ENCODE measurements around the gene GLIS1.
"Not testable (repeated sequence)": the region's sequence is repeated elsewhere in the genome, so short reads cannot be mapped to it uniquely, and the experiment has no call there.

The GLIS1 gene

GRCh38 chr1:53739109-53739681 is at the start of gene GLIS1:
TSS of gene GLIS1 (minus strand) at chr1:53739164. CDS start at chr1:53738064, 1,100 bp downstream.
- in situ Hi-C loops (cut with MboI; ENCODE audit: low sequenced_read_pairs) = no loop called here

GRCh38 chr1:53787655-53788054 is 48.7 kb upstream of the GLIS1 start:
- in situ Hi-C loops (cut with MboI; ENCODE audit: low sequenced_read_pairs) = no loop called here

DNA sequence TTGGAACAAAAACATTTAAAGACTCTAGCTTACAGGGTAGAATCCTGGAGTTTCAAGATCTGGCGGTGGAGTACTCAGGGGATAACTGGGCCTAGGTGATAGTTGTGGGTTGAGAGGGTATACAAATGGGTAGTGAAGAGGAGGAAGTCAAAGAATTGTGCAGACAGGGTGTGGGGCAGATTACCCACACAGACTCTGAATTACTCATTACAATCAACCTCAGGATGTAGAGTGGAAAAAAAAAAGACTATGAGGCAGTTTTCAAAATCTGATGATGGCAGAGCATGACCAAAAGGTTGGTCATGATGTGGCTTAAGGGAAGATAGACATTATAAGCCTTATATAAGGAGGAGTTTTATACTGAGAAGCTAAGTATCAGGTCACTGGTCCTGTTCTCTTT is 44.1 kb upstream of the GLIS1 start:
- in situ Hi-C loops (cut with MboI; ENCODE audit: low sequenced_read_pairs) = no loop called here

- in situ Hi-C loops (cut with MboI; ENCODE audit: low sequenced_read_pairs) = no loop called here
These were observed 42.7 kb upstream of the GLIS1 start for GRCh38 chr1:53781654-53782053.

DNA sequence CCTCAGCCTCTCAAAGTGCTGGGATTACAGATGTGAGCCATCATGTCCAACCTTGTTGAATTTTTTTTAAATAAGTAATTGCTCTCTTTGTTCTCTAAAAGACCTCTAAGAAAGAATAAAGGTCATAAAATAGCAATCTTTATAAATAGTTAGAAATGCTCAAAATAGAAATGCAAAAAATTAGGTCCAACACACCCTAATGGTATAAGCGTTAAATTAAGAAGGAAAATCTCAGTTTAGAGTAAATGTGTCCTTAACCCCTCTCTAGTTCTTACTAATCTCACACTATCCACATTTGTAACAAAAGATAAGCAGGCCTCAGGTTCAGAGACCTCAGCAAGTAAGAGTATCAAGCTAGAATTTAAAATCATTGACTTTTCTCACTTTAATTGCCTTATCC is 38.3 kb upstream of the GLIS1 start:
- in situ Hi-C loops (cut with MboI; ENCODE audit: low sequenced_read_pairs) = no loop called here

DNA sequence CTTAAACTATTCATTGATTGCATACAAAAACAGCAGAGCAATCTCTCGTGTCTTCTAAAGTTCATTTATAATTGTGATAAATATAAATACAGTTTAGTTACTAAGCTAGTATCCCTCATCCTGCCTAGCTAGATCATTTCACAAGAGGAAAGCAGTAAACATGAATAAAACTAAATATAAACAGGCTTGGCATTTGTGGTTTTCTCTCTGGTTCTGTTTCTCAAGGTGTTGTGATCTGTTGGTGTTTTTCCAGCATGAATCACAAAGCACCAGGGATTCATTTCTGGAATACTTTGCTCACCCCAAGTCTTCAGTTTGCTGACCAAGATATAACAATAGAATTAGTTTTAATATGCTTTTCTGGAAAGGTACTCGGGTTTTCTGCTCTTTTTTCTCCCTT is 32.7 kb upstream of the GLIS1 start:
- in situ Hi-C loops (cut with MboI; ENCODE audit: low sequenced_read_pairs) = no loop called here

GRCh38 chr1:53769780-53770179 is 30.8 kb upstream of the GLIS1 start:
- in situ Hi-C loops (cut with MboI; ENCODE audit: low sequenced_read_pairs) = no loop called here

DNA sequence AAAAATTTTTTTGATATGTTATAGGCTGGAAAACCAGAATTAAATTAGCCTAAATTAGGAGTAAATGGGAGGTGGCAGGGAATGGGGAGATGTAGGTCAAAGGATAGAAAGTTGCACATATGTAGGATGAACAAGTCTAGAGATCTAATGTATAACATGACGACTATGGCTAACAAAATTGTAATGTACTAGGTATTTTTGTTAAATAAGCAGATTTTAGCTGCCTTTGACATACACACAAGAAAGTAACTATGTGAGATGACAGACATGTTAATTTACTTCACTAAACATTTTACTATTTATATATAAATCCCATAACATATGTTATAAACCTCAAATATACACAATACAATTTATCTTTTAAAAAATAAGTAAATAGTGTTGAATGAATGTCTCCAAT is 30.2 kb upstream of the GLIS1 start:
- in situ Hi-C loops (cut with MboI; ENCODE audit: low sequenced_read_pairs) = no loop called here

GRCh38 chr1:53766831-53767405 is 28.0 kb upstream of the GLIS1 start:
- in situ Hi-C loops (cut with MboI; ENCODE audit: low sequenced_read_pairs) = no loop called here

DNA sequence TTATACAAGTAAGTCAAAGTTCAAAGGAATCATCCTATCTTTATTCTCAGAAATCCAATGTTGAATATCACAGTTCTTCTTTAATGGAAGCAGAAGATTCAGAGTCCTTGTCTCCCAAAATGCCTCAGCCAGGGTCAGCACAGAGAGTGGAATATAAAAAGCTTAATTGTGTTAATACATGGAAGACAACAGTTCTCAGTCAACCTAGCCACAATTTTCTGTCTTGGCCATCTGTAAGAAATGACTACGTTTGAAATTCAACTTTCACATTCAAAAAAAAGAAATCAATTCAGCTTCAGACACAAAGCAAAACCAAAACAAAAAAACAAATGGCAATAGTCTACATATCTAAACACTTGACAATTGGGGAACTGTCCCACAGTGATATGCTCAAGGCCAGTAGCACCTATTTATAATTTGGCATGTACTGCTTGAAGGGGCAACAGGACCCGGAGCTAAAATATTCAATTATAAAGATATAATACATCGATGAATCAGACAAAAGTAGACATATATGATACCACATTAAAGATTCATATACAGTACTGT is 27.3 kb upstream of the GLIS1 start:
- in situ Hi-C loops (cut with MboI; ENCODE audit: low sequenced_read_pairs) = no loop called here

DNA sequence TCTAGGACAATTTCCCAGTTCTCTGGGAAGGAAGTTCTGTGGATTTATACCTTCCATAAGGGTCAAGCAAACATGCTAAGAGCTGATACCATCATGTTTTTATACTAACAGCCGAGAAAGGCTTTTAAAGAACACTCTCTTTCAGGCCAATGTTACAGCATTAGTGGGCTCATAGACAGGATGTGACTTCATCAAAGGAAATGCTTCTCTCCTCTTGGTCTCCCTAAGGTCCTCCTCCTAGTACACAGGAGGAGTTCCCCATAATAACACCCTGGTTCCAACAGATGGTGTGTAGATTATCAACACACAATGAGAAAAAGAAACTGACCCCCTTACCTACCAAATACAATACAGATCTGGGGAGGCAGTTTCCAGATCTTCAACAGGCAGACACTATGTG is 26.7 kb upstream of the GLIS1 start:
- in situ Hi-C loops (cut with MboI; ENCODE audit: low sequenced_read_pairs) = no loop called here

DNA sequence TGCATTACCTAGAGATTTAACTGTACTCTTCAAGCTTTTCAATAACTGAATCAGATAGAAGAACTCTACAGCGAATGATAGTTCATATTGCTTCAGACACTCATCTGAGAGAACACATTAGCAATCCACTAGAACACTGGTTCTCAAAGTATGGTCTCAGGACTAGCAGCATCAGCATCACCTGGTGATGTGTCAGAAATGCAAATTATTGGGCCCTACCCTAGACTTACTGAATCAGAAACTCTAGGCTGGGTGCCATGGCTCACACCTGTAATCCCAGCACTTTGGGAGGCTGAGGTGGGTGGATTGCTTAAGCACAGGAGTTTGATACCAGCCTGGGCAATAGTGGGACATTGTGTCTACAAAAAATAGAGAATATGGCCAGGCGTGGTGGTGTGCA is 24.9 kb upstream of the GLIS1 start:
- in situ Hi-C loops (cut with MboI; ENCODE audit: low sequenced_read_pairs) = no loop called here

DNA sequence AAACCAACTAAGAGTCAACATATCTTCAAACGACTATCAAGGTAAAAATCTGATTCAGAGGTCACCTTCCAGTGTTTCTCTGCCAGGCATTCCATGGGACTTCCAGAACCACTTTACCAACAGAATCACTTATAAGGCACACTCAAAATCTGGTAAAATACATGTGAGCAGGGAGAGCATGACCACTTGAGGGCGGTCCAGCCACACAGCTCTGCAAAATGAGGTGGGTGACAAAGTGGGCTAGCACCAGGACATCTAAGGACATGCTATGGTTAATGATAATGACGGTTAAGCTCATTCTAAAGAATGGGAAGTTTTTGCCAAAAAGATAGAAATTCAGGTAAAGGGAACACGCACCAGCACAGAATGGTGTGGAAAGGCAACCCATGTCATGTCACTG is 24.5 kb upstream of the GLIS1 start:
- in situ Hi-C loops (cut with MboI; ENCODE audit: low sequenced_read_pairs) = no loop called here

DNA sequence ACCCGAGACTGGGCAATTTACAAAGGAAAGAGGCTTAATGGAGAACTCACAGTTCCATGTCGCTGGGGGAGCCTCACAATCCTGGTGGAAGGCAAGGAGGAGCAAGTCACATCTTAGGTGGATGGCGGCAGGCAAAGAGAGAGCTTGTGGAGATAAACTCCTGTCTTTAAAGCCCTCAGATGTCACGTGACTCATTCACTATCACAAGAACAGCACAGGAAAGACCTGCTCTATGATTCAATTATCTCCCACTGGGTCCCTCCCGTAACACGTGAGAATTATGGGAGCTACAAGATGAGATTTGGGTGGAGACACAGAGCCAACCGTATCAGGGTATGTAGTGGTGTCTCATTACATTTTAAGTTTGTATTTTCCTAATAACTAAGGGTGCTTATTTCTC is 21.5 kb upstream of the GLIS1 start:
- in situ Hi-C loops (cut with MboI; ENCODE audit: low sequenced_read_pairs) = not testable (repeated sequence)

DNA sequence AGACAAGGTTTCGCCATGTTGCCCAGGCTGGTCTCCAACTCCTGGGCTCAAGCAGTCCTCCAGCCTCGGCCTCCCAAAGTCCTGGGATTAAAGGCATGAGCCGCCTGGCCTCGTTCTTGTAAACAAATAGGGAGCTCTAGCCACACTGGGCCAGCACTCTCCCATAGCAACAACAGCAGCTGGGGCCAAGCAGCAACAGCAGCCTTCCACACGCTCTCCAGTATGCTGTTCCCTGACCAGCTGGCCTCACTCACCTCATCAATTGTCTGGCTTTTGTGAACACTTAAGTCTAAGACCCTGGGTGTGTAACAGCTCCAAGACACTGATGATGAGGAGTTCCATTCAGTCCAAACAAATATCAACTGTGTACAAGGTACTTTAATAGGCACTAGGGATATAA is 16.9 kb upstream of the GLIS1 start:
- in situ Hi-C loops (cut with MboI; ENCODE audit: low sequenced_read_pairs) = no loop called here

GRCh38 chr1:53754484-53755312 is 15.7 kb upstream of the GLIS1 start:
- in situ Hi-C loops (cut with MboI; ENCODE audit: low sequenced_read_pairs) = no loop called here

DNA sequence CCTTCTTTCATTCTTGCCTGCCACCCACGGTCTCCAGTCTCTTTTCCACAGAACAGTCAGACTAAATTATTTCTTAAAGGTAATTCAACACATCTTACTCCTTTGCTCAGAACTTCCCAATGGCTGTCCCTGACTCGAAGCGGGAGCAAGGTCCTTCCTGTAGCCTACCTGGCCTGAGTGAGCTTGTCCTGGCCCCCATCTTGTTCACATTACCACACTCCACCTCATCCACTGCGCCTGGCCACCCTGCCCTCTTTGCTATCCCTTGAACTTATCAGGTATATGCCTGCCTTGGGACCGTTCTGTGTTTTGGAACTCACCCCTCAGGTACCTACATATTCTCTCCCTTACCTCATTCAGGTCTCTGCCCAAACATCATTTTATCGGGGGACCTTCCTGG is 13.3 kb upstream of the GLIS1 start:
- in situ Hi-C loops (cut with MboI; ENCODE audit: low sequenced_read_pairs) = no loop called here

- in situ Hi-C loops (cut with MboI; ENCODE audit: low sequenced_read_pairs) = no loop called here
These were observed 8.9 kb upstream of the GLIS1 start for GRCh38 chr1:53747841-53748240.

- in situ Hi-C loops (cut with MboI; ENCODE audit: low sequenced_read_pairs) = no loop called here
These were observed 1.7 kb upstream of the GLIS1 start for GRCh38 chr1:53740621-53741105.

GRCh38 chr1:53738205-53739108 is 507 bp downstream of the GLIS1 start:
- in situ Hi-C loops (cut with MboI; ENCODE audit: low sequenced_read_pairs) = no loop called here

DNA sequence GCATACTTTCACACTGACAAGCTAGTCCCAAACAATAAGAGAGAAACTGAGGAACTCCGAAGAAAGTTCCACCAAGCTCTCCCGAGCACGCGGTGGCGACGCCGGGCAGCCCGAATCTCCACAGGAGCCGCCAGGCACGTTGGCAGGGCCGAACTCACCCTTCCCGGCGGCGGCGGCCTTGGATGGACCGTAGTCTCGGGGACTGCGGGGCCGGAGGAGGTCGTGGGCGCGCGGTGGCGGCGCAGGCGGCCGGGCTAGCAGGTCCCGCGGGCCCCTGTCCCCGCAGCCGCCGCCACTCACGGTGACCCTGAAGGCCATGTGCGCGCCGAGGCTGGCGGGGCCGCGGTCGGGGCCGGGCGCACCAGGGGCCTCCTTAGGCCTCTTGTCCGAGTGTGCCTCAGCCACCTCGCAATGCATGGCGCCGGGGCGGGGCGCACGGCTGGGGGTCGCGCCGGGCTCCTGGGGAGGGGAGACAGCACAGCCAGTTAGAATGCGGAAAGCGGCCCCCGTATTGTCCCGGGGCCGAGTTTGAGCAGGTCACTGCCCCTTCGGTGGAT is 1.2 kb downstream of the GLIS1 start:
- in situ Hi-C loops (cut with MboI; ENCODE audit: low sequenced_read_pairs) = no loop called here

All from HL-60/S4 treated with phorbol 12-myristate 13-acetate at 8.2 ng/mL for 4 days and 3 days (cell line).